HCT116 (cell line): ENCODE data around the gene FBN1. TPM values are rescaled to one million over a fixed set of nuclear protein-coding genes. Genes with fewer than 3 reads are reported as not detected.

Experiments used
- ATAC-seq: fragments of 200-7000 bp; cut with Tn5 transposase; 2 replicates; pipeline ENCODE4 v1.9.1; 2020; ENCODE audit warnings: mild to moderate bottlenecking, moderate library complexity
- BruUV-seq: library from RNA; stranded (reverse); fragments of 400-500 nt; replicated peaks from 2 replicates; lab custom pipeline; 2021; lab: Mats Ljungman, UMichigan
- CTCF ChIA-PET: fragments of 300-600 bp; sonication (Branson Sonifier 250); formaldehyde crosslinking; loops from one replicate; lab custom pipeline; 2021; ENCODE audit warnings: antibody characterized with exemption; lab: Charles Lee
- POLR2A ChIA-PET: fragments of 300-600, 350-600 bp; sonication (Branson Sonifier 250); formaldehyde crosslinking; loops from one replicate; lab custom pipeline; 2021; ENCODE audit warnings: antibody characterized with exemption; lab: Charles Lee
- RAD21 ChIA-PET, 2 experiments: fragments of 300-600 bp; sonication (Branson Sonifier 250); formaldehyde crosslinking; loops; one replicate each; lab custom pipeline; 2023; ENCODE audit warnings: low total read pairs in 2 of 2; ENCODE audit not compliant: uncharacterized antibody in 2 of 2, unreplicated experiment in 2 of 2, low non-redundant PET in 1 of 2; lab: Charles Lee
- DNase-seq: peaks from one replicate; pipeline ENCODE4 v3.0.0-alpha.2; 2010; ENCODE audit warnings: low read depth, low spot score
- H2AFZ ChIP-seq: fragments of 200-600 bp; shearing (Covaris generic), sonication (generic); 2 replicates; pipeline ENCODE4 v1.6.1; 2017; ENCODE audit warnings: low read depth, mixed run types, mixed read lengths, antibody characterized with exemption, low read length; ENCODE audit not compliant: poor library complexity, severe bottlenecking
- H3K27ac ChIP-seq: 2 replicates; pipeline ENCODE4 v1.5.1; 2012; ENCODE audit warnings: low read depth, low read length
- H3K27me3 ChIP-seq: fragments of 200-600 bp; sonication (generic); 2 replicates; pipeline ENCODE4 v1.6.1; 2016; ENCODE audit warnings: mixed run types, low read length, mixed read lengths; ENCODE audit not compliant: insufficient read depth
- H3K36me3 ChIP-seq, 2 experiments: fragments of 200-500 bp in 1 of 2; fragments of 200-600 bp in 1 of 2; sonication (Bioruptor generic) in 1 of 2; sonication (generic) in 1 of 2; 2 replicates each; pipeline versions ENCODE4 v1.5.1 to v1.6.1; 2014 to 2016; ENCODE audit warnings: low read length in 2 of 2, inconsistent platforms in 1 of 2, mixed read lengths in 1 of 2, mixed run types in 1 of 2; ENCODE audit not compliant: insufficient read depth in 2 of 2, control insufficient read depth in 1 of 2
- H3K4me1 ChIP-seq, 2 experiments: fragments of 200-600 bp in 1 of 2; sonication (generic) in 1 of 2; 2 replicates each; pipeline versions ENCODE4 v1.5.1 to v1.6.1; 2012 to 2017; ENCODE audit warnings: low read length in 2 of 2, inconsistent platforms in 1 of 2, mild to moderate bottlenecking in 1 of 2, mixed read lengths in 1 of 2, mixed run types in 1 of 2, moderate library complexity in 1 of 2; ENCODE audit not compliant: insufficient read depth in 2 of 2, control insufficient read depth in 1 of 2
- H3K4me2 ChIP-seq: fragments of 200-600 bp; sonication (generic); 2 replicates; pipeline ENCODE4 v1.6.1; 2017; ENCODE audit warnings: mixed run types, low read length, mixed read lengths
- H3K4me3 ChIP-seq, 2 experiments: fragments of 200-600 bp in 1 of 2; sonication (generic) in 1 of 2; replicated peaks in 1 of 2; 2 replicates each; pipeline ENCODE4 v1.5.1; 2011 to 2016; ENCODE audit warnings: low read length in 2 of 2, control low read depth in 1 of 2, low read depth in 1 of 2, mild to moderate bottlenecking in 1 of 2, mixed read lengths in 1 of 2, mixed run types in 1 of 2
- H3K79me2 ChIP-seq: fragments of 200-600 bp; sonication (generic); 2 replicates; pipeline ENCODE4 v1.6.1; 2017; ENCODE audit warnings: mild to moderate bottlenecking, mixed run types, low read length, moderate library complexity, mixed read lengths; ENCODE audit not compliant: insufficient read depth
- H3K9ac ChIP-seq: fragments of 200-600 bp; sonication (generic); 2 replicates; pipeline ENCODE4 v1.6.1; 2016; ENCODE audit warnings: low read length, mixed read lengths
- H3K9me2 ChIP-seq: fragments of 200-600 bp; sonication (generic), shearing (Covaris generic); 2 replicates; pipeline ENCODE4 v1.6.1; 2017; ENCODE audit warnings: mixed run types, mild to moderate bottlenecking, moderate library complexity; ENCODE audit not compliant: insufficient read depth
- H3K9me3 ChIP-seq, 2 experiments: fragments of 200-500 bp in 1 of 2; fragments of 200-600 bp in 1 of 2; sonication (Bioruptor generic) in 1 of 2; sonication (generic) in 1 of 2; 2 replicates each; pipeline ENCODE4 v1.6.1; 2014 to 2017; ENCODE audit warnings: low read length in 2 of 2, mixed read lengths in 2 of 2, inconsistent platforms in 1 of 2, low read depth in 1 of 2, mild to moderate bottlenecking in 1 of 2, mixed run types in 1 of 2, moderate library complexity in 1 of 2; ENCODE audit not compliant: control insufficient read depth in 1 of 2, insufficient read depth in 1 of 2
- H4K20me1 ChIP-seq: fragments of 200-600 bp; sonication (generic), shearing (Covaris generic); 2 replicates; pipeline ENCODE4 v1.6.1; 2017; ENCODE audit warnings: mixed run types, mild to moderate bottlenecking, moderate library complexity; ENCODE audit not compliant: insufficient read depth
- ELF1 ChIP-seq: IDR thresholded peaks from 2 replicates; pipeline ENCODE4 v1.6.1; 2012; ENCODE audit warnings: low read depth, borderline replicate concordance
- JUND ChIP-seq: IDR thresholded peaks from 2 replicates; pipeline ENCODE4 v1.6.1; 2012
- MAX ChIP-seq: IDR thresholded peaks from 2 replicates; pipeline ENCODE4 v1.6.1; 2012
- POLR2A ChIP-seq: IDR thresholded peaks from 2 replicates; pipeline ENCODE4 v1.7.0; 2011; ENCODE audit warnings: borderline replicate concordance; ENCODE audit not compliant: insufficient read depth, insufficient read length; ENCODE audit errors: extremely low read depth
- TCF7L2 ChIP-seq: IDR thresholded peaks from 2 replicates; pipeline ENCODE4 v1.7.0; 2011; ENCODE audit warnings: borderline replicate concordance, inconsistent platforms; ENCODE audit not compliant: insufficient read depth, insufficient read length; ENCODE audit errors: extremely low read depth
- intact Hi-C: fragments of 100-400 bp; cut with micrococcal nuclease; formaldehyde crosslinking; loops from 2 replicates; pipeline ENCODE4 v1.10.0; 2022
- total RNA-seq: library from RNA; stranded (reverse); gene quantifications from one replicate; pipeline ENCODE4 v1.2.1, GENCODE V29; 2021; ENCODE audit not compliant: unreplicated experiment
- TF ChIP-seq, protein P1 (sequence below), 3 experiments: fragments of 200-600 bp in 1 of 3; sonication (generic) in 1 of 3; IDR thresholded peaks in 2 of 3; conservative IDR thresholded peaks in 1 of 3; 2 replicates each; pipeline ENCODE4 v1.5.1; 2012 to 2017; ENCODE audit warnings: low read depth in 2 of 3, low read length in 2 of 3, antibody characterized with exemption in 1 of 3, borderline replicate concordance in 1 of 3, control low read depth in 1 of 3, mild to moderate bottlenecking in 1 of 3, mixed read lengths in 1 of 3, mixed run types in 1 of 3, moderate library complexity in 1 of 3; ENCODE audit not compliant: insufficient read depth in 1 of 3

Gene FBN1
- total RNA-seq, 1 experiment from 2014 or later, result 1.7 TPM

GRCh38 chr15:48527517-48527916, 118.0 kb downstream of the FBN1 start:
- POLR2A ChIA-PET, result no interaction called here
- Histone ChIP-seq H3K4me1 (no peaks in the 10 kb centered on the region), H3K36me3 (no peaks in the 10 kb centered on the region), H4K20me1 (no peaks in the 10 kb centered on the region), H3K27ac (no peak overlapping the region), H2AFZ (no peak overlapping the region), H3K9me2 (no peaks in the 10 kb centered on the region), H3K4me2 (no peak overlapping the region), H3K9ac (no peak overlapping the region), H3K27me3 (no peaks in the 10 kb centered on the region), H3K79me2 (no peaks in the 10 kb centered on the region), H3K4me3 (no peak overlapping the region), H3K9me3 (no peaks in the 10 kb centered on the region)
- CTCF ChIA-PET, result no interaction called here
- no peak for TF ChIP-seq ELF1
- TF ChIP-seq TCF7L2, result no peak
- ATAC-seq, result no peak
- BruUV-seq, result no TSS peak
- no peak for DNase-seq
- RAD21 ChIA-PET, result no interaction called here
- intact Hi-C loops, result no loop called here

DNA sequence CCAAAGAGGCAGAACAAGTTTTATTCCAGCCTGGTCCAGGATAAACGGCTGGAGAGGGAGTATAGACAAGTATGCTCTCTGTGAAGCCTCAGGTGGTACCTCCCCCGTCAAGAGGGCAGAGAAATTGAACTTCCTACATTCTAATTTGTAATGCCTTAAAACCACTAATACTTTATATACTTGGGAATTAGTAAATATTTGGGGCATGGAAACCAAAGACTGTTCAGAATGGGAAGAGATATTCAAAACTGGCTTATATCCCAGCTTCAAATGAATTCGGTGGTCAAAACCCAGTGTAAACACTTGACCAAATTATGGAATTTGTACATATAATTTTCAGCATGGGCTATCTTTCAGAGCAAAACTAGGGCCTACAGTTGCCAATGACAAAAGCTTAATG, 122.6 kb downstream of the FBN1 start:
- Histone ChIP-seq H3K9me2 (no peaks in the 10 kb centered on the region), H3K4me3 (no peak overlapping the region), H3K79me2 (no peaks in the 10 kb centered on the region), H3K4me2 (no peak overlapping the region), H3K4me1 (no peaks in the 10 kb centered on the region), H2AFZ (no peak overlapping the region), H3K27me3 (no peaks in the 10 kb centered on the region), H3K36me3 (no peaks in the 10 kb centered on the region), H3K27ac (no peak overlapping the region), H3K9ac (no peak overlapping the region), H4K20me1 (no peaks in the 10 kb centered on the region), H3K9me3 (no peaks in the 10 kb centered on the region)
- BruUV-seq, result no TSS peak
- DNase-seq (no peak), ATAC-seq (no peak)
- RAD21 ChIA-PET, result no interaction called here
- TF ChIP-seq MAX, result no peak
- no peak for TF ChIP-seq POLR2A
- no peak for TF ChIP-seq ELF1
- no peak for TF ChIP-seq JUND
- TF ChIP-seq, protein P1, sequence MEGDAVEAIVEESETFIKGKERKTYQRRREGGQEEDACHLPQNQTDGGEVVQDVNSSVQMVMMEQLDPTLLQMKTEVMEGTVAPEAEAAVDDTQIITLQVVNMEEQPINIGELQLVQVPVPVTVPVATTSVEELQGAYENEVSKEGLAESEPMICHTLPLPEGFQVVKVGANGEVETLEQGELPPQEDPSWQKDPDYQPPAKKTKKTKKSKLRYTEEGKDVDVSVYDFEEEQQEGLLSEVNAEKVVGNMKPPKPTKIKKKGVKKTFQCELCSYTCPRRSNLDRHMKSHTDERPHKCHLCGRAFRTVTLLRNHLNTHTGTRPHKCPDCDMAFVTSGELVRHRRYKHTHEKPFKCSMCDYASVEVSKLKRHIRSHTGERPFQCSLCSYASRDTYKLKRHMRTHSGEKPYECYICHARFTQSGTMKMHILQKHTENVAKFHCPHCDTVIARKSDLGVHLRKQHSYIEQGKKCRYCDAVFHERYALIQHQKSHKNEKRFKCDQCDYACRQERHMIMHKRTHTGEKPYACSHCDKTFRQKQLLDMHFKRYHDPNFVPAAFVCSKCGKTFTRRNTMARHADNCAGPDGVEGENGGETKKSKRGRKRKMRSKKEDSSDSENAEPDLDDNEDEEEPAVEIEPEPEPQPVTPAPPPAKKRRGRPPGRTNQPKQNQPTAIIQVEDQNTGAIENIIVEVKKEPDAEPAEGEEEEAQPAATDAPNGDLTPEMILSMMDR (IDR thresholded peaks at IDR 0.05 in 2 of 3, conservative IDR thresholded peaks at IDR 0.05 in 1 of 3; ENCODE audit: borderline replicate concordance in 1 of 3, insufficient read depth in 1 of 3, low read depth in 2 of 3, low read length in 2 of 3), result no peak
- CTCF ChIA-PET, result no interaction called here
- POLR2A ChIA-PET, result no interaction called here
- intact Hi-C loops, result no loop called here
